ENCODE measurements around the gene SYPL2. TPM values are rescaled to one million over a fixed set of nuclear protein-coding genes. Genes with fewer than 3 reads are reported as not detected.

The SYPL2 gene
- total and polyA plus RNA-seq, 7 donors, result 35.3 to 203 (median 125) TPM

GRCh38 chr1:109482791-109483671 lies 16.7 kb downstream of the SYPL2 start:
- TF ChIP-seq CTCF (IDR thresholded peaks at IDR 0.05), result no peak
- intact Hi-C loops (cut with DNase I), result no loop called here
- Histone ChIP-seq H3K27me3 (ENCODE audit: insufficient read depth in 3 of 3, low read length in 2 of 3) (no peaks in the 10 kb centered on the region), H3K4me3 (peak overlapping the region; percentile 85), H3K9me3 (no peaks in the 10 kb centered on the region), H3K36me3 (ENCODE audit: insufficient read depth in 1 of 2, low read depth in 1 of 2) (peaks cover 0 to 68% of the 10 kb centered on the region in 2 donors), H3K4me1 (peaks cover 49% of the 10 kb centered on the region), H3K27ac (peak overlapping the region; percentile 74)
- 6 to 13% (median 10%) methylated on average over 29 of the region's 29 CpGs for WGBS, 3 donors
- DNase-seq (peak in 1 of 2 donors; percentile 74), ATAC-seq (peak; percentile 40 to 52 (median 43))

GRCh38 chr1:109483672-109484518 lies 17.5 kb downstream of the SYPL2 start, which contains the start of gene ATXN7L2:
Gene ATXN7L2, plus strand, starts transcription at chr1:109483905. Its CDS starts 49 bp downstream, at chr1:109483954.
- intact Hi-C loops (cut with DNase I), result no loop called here
- peak; percentile 93 to 97 for DNase-seq
- no peak for TF ChIP-seq CTCF (IDR thresholded peaks at IDR 0.05)
- peak; percentile 83 to 87 (median 86) for ATAC-seq
- peak within 1 kb of the TSS; percentile 85 for H3K4me3 ChIP-seq
- WGBS, 3 donors, result 1% methylated on average over 19 to 73 of the region's 73 CpGs
- H3K4me1 ChIP-seq, result peaks cover 46% of the 10 kb centered on the region
- H3K27ac ChIP-seq, result peak within 1 kb of the TSS; percentile 98
- no peaks in the 10 kb centered on the region for H3K9me3 ChIP-seq
- peaks cover 0 to 68% of the 10 kb centered on the region in 2 donors for H3K36me3 ChIP-seq (ENCODE audit: insufficient read depth in 1 of 2, low read depth in 1 of 2)
- no peaks in the 10 kb centered on the region for H3K27me3 ChIP-seq (ENCODE audit: insufficient read depth in 3 of 3, low read length in 2 of 3)

- 24 to 28% (median 28%) methylated on average over 14 to 15 of the region's 15 CpGs for WGBS, 3 donors
- no peaks in the 10 kb centered on the region for H3K27me3 ChIP-seq (ENCODE audit: insufficient read depth in 3 of 3, low read length in 2 of 3)
- H3K27ac ChIP-seq, result peak overlapping the region; percentile 98
- H3K4me1 ChIP-seq, result peaks cover 42% of the 10 kb centered on the region
- no peak for TF ChIP-seq CTCF (IDR thresholded peaks at IDR 0.05)
- no peaks in the 10 kb centered on the region for H3K9me3 ChIP-seq
- H3K36me3 ChIP-seq (ENCODE audit: insufficient read depth in 1 of 2, low read depth in 1 of 2), result peaks cover 0 to 68% of the 10 kb centered on the region in 2 donors
- H3K4me3 ChIP-seq, result peak overlapping the region; percentile 85
- ATAC-seq (peak in 1 of 4 donors; percentile 1), DNase-seq (no peak)
- intact Hi-C loops (cut with DNase I), result no loop called here
Observed at GRCh38 chr1:109484519-109484975, 18.2 kb downstream of the SYPL2 start.

- Histone ChIP-seq H3K9me3 (no peaks in the 10 kb centered on the region), H3K27me3 (ENCODE audit: insufficient read depth in 3 of 3, low read length in 2 of 3) (no peaks in the 10 kb centered on the region), H3K36me3 (ENCODE audit: insufficient read depth in 1 of 2, low read depth in 1 of 2) (peaks cover 0 to 68% of the 10 kb centered on the region in 2 donors), H3K27ac (no peak overlapping the region), H3K4me3 (peak overlapping the region; percentile 85), H3K4me1 (peaks cover 40% of the 10 kb centered on the region)
- WGBS, 3 donors, result 30 to 36% (median 30%) methylated on average over 3 of the region's 3 CpGs
- no peak for TF ChIP-seq CTCF (IDR thresholded peaks at IDR 0.05)
- DNase-seq (no peak), ATAC-seq (no peak)
- intact Hi-C loops (cut with DNase I), result no loop called here
Observed at GRCh38 chr1:109485001-109485400, 18.7 kb downstream of the SYPL2 start.

All from psoas muscle (tissue), 8 donors.